ENCODE measurements around the gene MMP2. TPM values are rescaled to one million over a fixed set of nuclear protein-coding genes. Genes with fewer than 3 reads are reported as not detected.

Gene MMP2
- total and polyA plus RNA-seq, 2 of the 13 experiments (the other 11 are each of a cell fraction or from before 2014, with no cell fraction given): 0.31 to 1.3 TPM

DNA sequence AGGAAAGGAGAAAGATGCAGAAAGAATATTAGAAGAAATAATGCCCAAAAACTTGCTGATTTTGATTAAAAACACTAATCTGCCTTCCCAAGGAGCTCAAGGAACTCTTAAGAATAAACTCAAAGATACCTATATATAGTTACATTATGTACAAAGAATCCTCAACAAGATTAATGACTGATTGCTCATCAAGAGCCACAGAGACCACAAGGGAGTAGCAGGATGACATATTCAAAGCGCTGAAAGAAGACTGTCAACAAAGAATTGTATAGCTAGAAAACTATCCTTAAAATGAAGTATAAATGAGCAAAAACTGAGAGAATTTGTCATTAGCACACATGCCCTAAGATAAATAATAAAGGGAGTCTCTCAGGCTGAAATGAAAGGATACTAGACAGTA lies 36.1 kb downstream of the MMP2 start:
- H3K4me2 ChIP-seq (ENCODE audit: low read depth, low read length): no peak overlapping the region

DNA sequence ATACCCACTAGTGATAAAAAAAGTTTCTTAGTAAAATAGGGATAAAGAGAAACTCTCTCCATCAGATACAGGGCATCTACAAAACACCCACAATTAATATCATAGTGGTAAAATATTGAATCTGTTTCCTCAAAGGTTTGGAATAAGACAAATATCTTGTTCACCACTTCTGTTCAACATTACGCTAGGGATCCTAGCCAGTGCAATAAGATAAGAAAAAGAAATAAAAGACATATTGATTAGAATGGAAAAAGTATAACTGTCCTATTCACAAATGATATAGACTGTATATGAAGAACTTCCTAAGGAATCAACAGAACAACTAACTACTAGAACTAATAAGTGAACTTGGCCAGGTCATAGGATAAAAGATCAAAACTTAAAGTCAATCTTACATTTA lies 42.8 kb downstream of the MMP2 start:
- POLR2A ChIA-PET: no interaction called here
- Histone ChIP-seq H3K9ac (ENCODE audit: insufficient read depth, low read depth, low read length) (no peak overlapping the region), H3K79me2 (ENCODE audit: insufficient read depth, low read length) (no peaks in the 10 kb centered on the region), H3K36me3 (replicated peaks in 1 of 2; ENCODE audit: control insufficient read depth in 1 of 2, insufficient read depth in 2 of 2, low read length in 2 of 2) (no peaks in the 10 kb centered on the region), H3K4me3 (replicated peaks in 1 of 3; ENCODE audit: insufficient read depth in 1 of 3, low read depth in 2 of 3, low read length in 3 of 3) (no peak overlapping the region), H2AFZ (ENCODE audit: low read length) (no peak overlapping the region), H4K20me1 (ENCODE audit: insufficient read depth, low read length) (no peaks in the 10 kb centered on the region), H3K4me1 (ENCODE audit: insufficient read depth, low read length) (no peaks in the 10 kb centered on the region), H3K27ac (ENCODE audit: extremely low read length, insufficient read depth, low read length) (no peak overlapping the region), H3K9me3 (ENCODE audit: low read length) (peaks cover 18% of the 10 kb centered on the region), H3K27me3 (ENCODE audit: control insufficient read depth in 1 of 2, insufficient read depth in 2 of 2, low read length in 2 of 2) (no peaks in the 10 kb centered on the region), H3K4me2 (ENCODE audit: low read depth, low read length) (no peak overlapping the region)
- ATAC-seq (no peak), FAIRE-seq (no peak), DNase-seq (ENCODE audit: low spot score) (no peak)
- 85% methylated on average over 1 of the region's 1 CpG for WGBS (ENCODE audit: low lambda C conversion rate)
- CTCF ChIA-PET (ENCODE audit: low intra/inter-chr PET ratio, low total read pairs): no interaction called here
- in situ Hi-C loops (cut with HindIII; ENCODE audit: extremely low pct_ligation_motif_present, low pct_unique_long_range_greater_than_20kb): no loop called here
- peak; percentile 78; the same call in 1 of the 2 replicates for TF ChIP-seq ZNF280D (CRISPR knock-in tag; IDR thresholded peaks at IDR 0.05)
- no peak for TF ChIP-seq ATF6 (CRISPR knock-in tag; conservative IDR thresholded peaks at IDR 0.05)
- no peak for TF ChIP-seq CAMTA2 (CRISPR knock-in tag; IDR thresholded peaks at IDR 0.05; ENCODE audit: borderline replicate concordance)
- TF ChIP-seq GABPA (IDR thresholded peaks at IDR 0.05; ENCODE audit: low read depth, low read length): no peak
- TF ChIP-seq GABPA (CRISPR knock-in tag; IDR thresholded peaks at IDR 0.05; ENCODE audit: low read depth): no peak
- TF ChIP-seq NPAS2 (CRISPR knock-in tag; IDR thresholded peaks at IDR 0.05; ENCODE audit: borderline replicate concordance): no peak
- BruUV-seq (replicated peaks): no TSS peak
- intact Hi-C loops (cut with micrococcal nuclease; ENCODE audit: unreplicated experiment): no loop called here

More for the DNA sequence above, 36.1 kb downstream of the MMP2 start:
- in situ Hi-C loops (cut with HindIII; ENCODE audit: extremely low pct_ligation_motif_present, low pct_unique_long_range_greater_than_20kb) (no loop called here), intact Hi-C loops (cut with micrococcal nuclease; ENCODE audit: unreplicated experiment) (no loop called here)
- ChIA-PET CTCF (ENCODE audit: low intra/inter-chr PET ratio, low total read pairs) (no interaction called here), POLR2A (no interaction called here)
- DNase-seq (ENCODE audit: low spot score) (no peak), FAIRE-seq (no peak), ATAC-seq (no peak)
- Histone ChIP-seq H3K36me3 (replicated peaks in 1 of 2; ENCODE audit: control insufficient read depth in 1 of 2, insufficient read depth in 2 of 2, low read length in 2 of 2) (no peaks in the 10 kb centered on the region), H3K27me3 (ENCODE audit: control insufficient read depth in 1 of 2, insufficient read depth in 2 of 2, low read length in 2 of 2) (no peaks in the 10 kb centered on the region), H3K79me2 (ENCODE audit: insufficient read depth, low read length) (peaks cover 6% of the 10 kb centered on the region), H3K9me3 (ENCODE audit: low read length) (peaks cover 10% of the 10 kb centered on the region), H3K9ac (ENCODE audit: insufficient read depth, low read depth, low read length) (no peak overlapping the region), H2AFZ (ENCODE audit: low read length) (no peak overlapping the region), H3K27ac (ENCODE audit: extremely low read length, insufficient read depth, low read length) (no peak overlapping the region), H3K4me1 (ENCODE audit: insufficient read depth, low read length) (peaks cover 20% of the 10 kb centered on the region), H4K20me1 (ENCODE audit: insufficient read depth, low read length) (no peaks in the 10 kb centered on the region), H3K4me3 (replicated peaks in 1 of 3; ENCODE audit: insufficient read depth in 1 of 3, low read depth in 2 of 3, low read length in 3 of 3) (no peak overlapping the region)
- BruUV-seq (replicated peaks): no TSS peak
- TF ChIP-seq, protein P1, sequence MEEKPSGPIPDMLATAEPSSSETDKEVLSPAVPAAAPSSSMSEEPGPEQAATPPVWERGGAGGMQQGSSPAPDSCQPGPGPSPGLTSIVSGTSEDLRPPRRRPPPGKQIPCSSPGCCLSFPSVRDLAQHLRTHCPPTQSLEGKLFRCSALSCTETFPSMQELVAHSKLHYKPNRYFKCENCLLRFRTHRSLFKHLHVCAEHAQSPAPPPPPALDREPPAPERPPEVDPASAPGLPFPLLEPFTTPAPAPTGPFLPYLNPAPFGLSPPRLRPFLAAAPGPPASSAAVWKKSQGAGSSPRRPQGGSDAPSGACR (CRISPR knock-in tag; IDR thresholded peaks at IDR 0.05): no peak
- TF ChIP-seq ISL2 (CRISPR knock-in tag; IDR thresholded peaks at IDR 0.05): no peak
- TF ChIP-seq MEF2D (CRISPR knock-in tag; IDR thresholded peaks at IDR 0.05): no peak
- no peak for TF ChIP-seq PHB2 (IDR thresholded peaks at IDR 0.05; ENCODE audit: partially characterized antibody)
- TF ChIP-seq NFKBIZ (CRISPR knock-in tag; IDR thresholded peaks at IDR 0.05): no peak
- no peak for TF ChIP-seq PTBP1 (IDR thresholded peaks at IDR 0.05; ENCODE audit: low read depth, low read length, poor library complexity, severe bottlenecking)
- no peak for TF ChIP-seq KMT2A (CRISPR knock-in tag; IDR thresholded peaks at IDR 0.05)
- TF ChIP-seq ETS1 (CRISPR knock-in tag; IDR thresholded peaks at IDR 0.05): no peak
- 98% methylated on average over 1 of the region's 1 CpG for WGBS (ENCODE audit: low lambda C conversion rate)

Measured in HepG2 (cell line).